ENCODE data around the gene TUBGCP2.

The TUBGCP2 gene

GRCh38 chr10:133282846-133283390 lies 25.8 kb downstream of the TUBGCP2 start:
- H3K4me3 ChIP-seq (ENCODE audit: low read length), result no peak overlapping the region
- H3K4me1 ChIP-seq (ENCODE audit: control insufficient read depth, low read length), result peaks cover 10% of the 10 kb centered on the region
- no peaks in the 10 kb centered on the region for H3F3A ChIP-seq (ENCODE audit: control insufficient read depth, insufficient read depth)
- H3K36me3 ChIP-seq (ENCODE audit: control insufficient read depth, low read length), result peaks cover 34% of the 10 kb centered on the region
- no peaks in the 10 kb centered on the region for H3K27me3 ChIP-seq (ENCODE audit: control insufficient read depth, low read length)
- no peak overlapping the region for H3K27ac ChIP-seq (ENCODE audit: low read depth, low read length)
- H3K9me2 ChIP-seq (replicated peaks; ENCODE audit: control insufficient read depth, low read length), result no peaks in the 10 kb centered on the region
- H3K9me3 ChIP-seq (ENCODE audit: control insufficient read depth, insufficient read depth, low read length), result no peaks in the 10 kb centered on the region
- no peaks in the 10 kb centered on the region for H3K79me2 ChIP-seq (ENCODE audit: control insufficient read depth, low read length)
- no peak overlapping the region for H3K4me2 ChIP-seq (ENCODE audit: low read length)
- H4K20me1 ChIP-seq (ENCODE audit: control insufficient read depth, insufficient read depth, low read depth, low read length), result no peaks in the 10 kb centered on the region
- TF ChIP-seq CTCF (IDR thresholded peaks at IDR 0.05; ENCODE audit: low read depth, low read length, poor library complexity, severe bottlenecking) (no peak), EZH2phosphoT487 (IDR thresholded peaks at IDR 0.05; ENCODE audit: borderline replicate concordance, low read length) (no peak)

GRCh38 chr10:133281628-133282372 lies 26.9 kb downstream of the TUBGCP2 start:
- Histone ChIP-seq H3K4me1 (ENCODE audit: control insufficient read depth, low read length) (peaks cover 14% of the 10 kb centered on the region), H3K27ac (ENCODE audit: low read depth, low read length) (no peak overlapping the region), H3K9me3 (ENCODE audit: control insufficient read depth, insufficient read depth, low read length) (no peaks in the 10 kb centered on the region), H3K27me3 (ENCODE audit: control insufficient read depth, low read length) (no peaks in the 10 kb centered on the region), H3K4me3 (ENCODE audit: low read length) (no peak overlapping the region), H3F3A (ENCODE audit: control insufficient read depth, insufficient read depth) (no peaks in the 10 kb centered on the region), H4K20me1 (ENCODE audit: control insufficient read depth, insufficient read depth, low read depth, low read length) (no peaks in the 10 kb centered on the region), H3K4me2 (ENCODE audit: low read length) (no peak overlapping the region), H3K79me2 (ENCODE audit: control insufficient read depth, low read length) (no peaks in the 10 kb centered on the region), H3K36me3 (ENCODE audit: control insufficient read depth, low read length) (peaks cover 34% of the 10 kb centered on the region), H3K9me2 (replicated peaks; ENCODE audit: control insufficient read depth, low read length) (no peaks in the 10 kb centered on the region)
- TF ChIP-seq EZH2phosphoT487 (IDR thresholded peaks at IDR 0.05; ENCODE audit: borderline replicate concordance, low read length) (no peak), CTCF (IDR thresholded peaks at IDR 0.05; ENCODE audit: low read depth, low read length, poor library complexity, severe bottlenecking) (no peak)

GRCh38 chr10:133281084-133281483 lies 27.6 kb downstream of the TUBGCP2 start:
- peaks cover 21% of the 10 kb centered on the region for H3K4me1 ChIP-seq (ENCODE audit: control insufficient read depth, low read length)
- no peak for TF ChIP-seq EZH2phosphoT487 (IDR thresholded peaks at IDR 0.05; ENCODE audit: borderline replicate concordance, low read length)
- no peak for TF ChIP-seq CTCF (IDR thresholded peaks at IDR 0.05; ENCODE audit: low read depth, low read length, poor library complexity, severe bottlenecking)
- no peaks in the 10 kb centered on the region for H3K79me2 ChIP-seq (ENCODE audit: control insufficient read depth, low read length)
- no peak overlapping the region for H3K4me2 ChIP-seq (ENCODE audit: low read length)
- peaks cover 32% of the 10 kb centered on the region for H3K36me3 ChIP-seq (ENCODE audit: control insufficient read depth, low read length)
- H4K20me1 ChIP-seq (ENCODE audit: control insufficient read depth, insufficient read depth, low read depth, low read length), result no peaks in the 10 kb centered on the region
- no peak overlapping the region for H3K4me3 ChIP-seq (ENCODE audit: low read length)
- H3F3A ChIP-seq (ENCODE audit: control insufficient read depth, insufficient read depth), result no peaks in the 10 kb centered on the region
- H3K9me2 ChIP-seq (replicated peaks; ENCODE audit: control insufficient read depth, low read length), result no peaks in the 10 kb centered on the region
- H3K27ac ChIP-seq (ENCODE audit: low read depth, low read length), result no peak overlapping the region
- H3K9me3 ChIP-seq (ENCODE audit: control insufficient read depth, insufficient read depth, low read length), result no peaks in the 10 kb centered on the region
- peaks cover 5% of the 10 kb centered on the region for H3K27me3 ChIP-seq (ENCODE audit: control insufficient read depth, low read length)
